ENCODE measurements around the gene PREB.

PREB gene

DNA sequence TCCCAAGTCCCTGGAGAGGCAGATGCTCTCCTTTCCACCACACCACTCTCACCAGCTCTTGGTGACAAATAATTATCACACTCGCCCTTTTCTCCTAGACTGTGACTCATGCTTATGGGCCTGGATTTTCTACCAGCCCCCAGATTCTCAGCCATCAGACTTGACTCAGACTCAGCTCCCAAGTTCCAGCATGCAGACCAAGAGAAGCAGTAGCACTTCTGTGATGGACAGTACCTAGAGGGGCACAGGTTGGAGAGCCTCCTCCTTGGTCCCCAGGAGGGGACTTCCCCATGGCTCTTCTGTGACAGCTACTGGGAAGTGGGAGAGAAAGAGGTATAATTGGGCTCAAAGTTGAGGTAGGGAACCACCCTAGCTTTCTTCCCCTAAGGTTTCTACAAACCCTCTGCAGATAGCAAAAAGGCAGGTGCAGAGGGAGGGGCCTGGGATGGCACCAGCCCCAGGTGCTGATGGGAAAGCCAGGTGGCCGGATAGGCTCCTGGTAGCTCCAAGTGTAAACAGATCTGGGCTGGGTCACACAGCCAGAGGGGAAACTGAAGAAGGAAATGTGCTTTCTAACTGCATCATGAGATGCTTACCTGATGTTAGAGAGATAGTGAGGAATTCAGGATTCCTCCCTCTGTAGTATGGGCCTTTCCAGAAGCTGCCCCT lies 18.5 kb upstream of the PREB start:
- DNase-seq (ENCODE audit: low read depth in 2 of 2), result no peak

DNA sequence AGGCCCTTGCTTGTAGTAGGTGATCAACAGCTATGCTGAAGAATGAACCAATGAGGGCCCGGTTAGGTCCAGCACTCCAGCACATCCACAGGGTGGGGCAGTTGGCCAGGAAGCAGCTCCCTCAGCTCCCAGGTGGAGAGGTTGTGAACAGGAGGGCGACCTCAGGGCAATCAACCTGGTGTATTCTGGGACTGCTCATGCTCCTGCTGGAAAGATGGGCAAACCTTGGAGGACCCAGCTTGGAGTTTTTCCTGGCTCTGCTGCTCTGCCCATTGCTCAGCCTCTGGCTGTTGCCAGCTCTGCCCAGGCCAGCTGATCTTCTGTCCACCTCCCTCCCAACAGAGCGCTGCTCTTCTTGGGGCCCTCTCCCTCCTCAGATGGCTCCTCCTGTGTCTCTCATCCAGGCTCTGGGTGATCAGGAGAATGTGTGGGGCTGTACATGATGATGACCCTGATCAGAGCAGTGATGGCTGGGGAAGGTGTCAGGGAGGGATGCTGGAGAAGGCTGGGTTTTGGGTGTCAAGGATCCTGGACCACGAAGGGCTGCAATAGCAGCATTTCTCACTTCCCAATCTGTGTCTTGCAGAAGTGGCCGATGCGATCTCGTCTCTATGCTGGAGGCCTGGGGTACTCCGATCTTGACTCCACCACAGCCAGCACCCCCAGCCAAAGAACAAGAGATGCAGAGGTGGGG lies 17.8 kb upstream of the PREB start:
- DNase-seq (ENCODE audit: low read depth in 2 of 2), result no peak

DNA sequence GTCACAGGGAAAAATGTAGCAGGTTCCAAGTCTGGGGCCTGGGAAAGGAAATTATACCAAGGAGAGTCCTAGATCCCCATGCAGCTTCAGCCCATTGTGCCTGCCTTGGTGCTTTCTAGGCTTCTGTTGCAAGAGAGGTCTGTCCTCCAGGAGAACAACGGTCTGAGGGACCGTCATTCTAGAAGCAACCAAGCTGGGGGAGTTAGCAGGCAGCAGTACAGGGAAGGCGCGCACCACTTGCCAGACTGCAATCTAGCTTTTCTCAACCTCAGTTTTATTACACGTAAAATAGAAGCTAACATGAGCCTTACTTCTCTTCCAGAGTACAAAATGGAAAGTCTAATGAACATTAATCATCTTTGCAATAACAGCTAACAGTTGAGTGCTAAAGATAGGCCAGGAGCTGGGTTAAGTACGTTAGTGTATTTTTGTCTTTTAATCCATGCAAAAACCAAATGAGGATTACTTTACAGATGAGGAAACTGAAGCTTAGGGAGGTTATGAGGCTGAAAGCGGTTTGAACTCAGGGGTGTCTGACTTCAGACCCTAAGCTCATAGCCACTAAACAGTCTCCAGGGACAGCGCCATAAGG lies 16.3 kb upstream of the PREB start:
- no peak for DNase-seq (ENCODE audit: low read depth in 2 of 2)

DNA sequence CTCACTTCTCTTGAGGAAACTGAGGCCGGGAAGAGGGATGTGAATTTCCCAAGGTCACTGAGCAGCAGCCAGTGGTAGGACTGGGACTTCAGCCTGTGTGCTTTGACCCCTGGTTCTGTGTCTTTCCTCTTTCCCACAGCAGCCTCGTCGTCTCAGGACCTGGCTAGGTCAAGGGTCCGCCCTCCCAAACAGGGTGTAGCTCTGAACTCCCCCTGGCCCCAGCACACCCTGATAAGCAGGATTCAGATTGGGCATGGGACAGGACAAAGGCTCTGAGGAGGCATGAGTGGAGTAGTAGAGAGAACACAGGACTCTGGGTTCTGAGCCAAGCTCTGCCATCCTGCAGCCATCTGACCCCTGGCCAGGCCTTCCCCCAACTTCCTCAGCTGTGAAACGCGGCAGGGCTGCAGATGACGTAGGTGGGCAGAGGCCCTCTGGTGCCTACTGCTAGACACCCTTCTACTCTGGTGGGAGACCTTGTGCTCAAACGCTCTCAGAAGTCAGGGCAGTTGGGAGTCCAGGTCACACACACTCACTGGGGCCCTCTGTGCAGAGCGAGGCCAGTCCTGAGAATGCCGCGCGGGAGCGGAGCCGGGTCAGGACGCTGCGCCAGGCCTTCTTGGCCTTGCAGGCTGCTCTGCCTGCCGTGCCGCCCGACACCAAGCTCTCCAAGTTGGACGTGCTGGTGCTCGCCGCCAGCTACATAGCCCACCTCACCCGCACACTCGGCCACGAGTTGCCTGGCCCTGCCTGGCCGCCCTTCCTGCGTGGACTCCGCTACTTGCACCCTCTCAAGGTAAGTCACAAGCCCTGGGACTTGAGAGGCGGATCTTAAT lies 15.4 kb upstream of the PREB start:
- no peak for DNase-seq (ENCODE audit: low read depth in 2 of 2)

DNA sequence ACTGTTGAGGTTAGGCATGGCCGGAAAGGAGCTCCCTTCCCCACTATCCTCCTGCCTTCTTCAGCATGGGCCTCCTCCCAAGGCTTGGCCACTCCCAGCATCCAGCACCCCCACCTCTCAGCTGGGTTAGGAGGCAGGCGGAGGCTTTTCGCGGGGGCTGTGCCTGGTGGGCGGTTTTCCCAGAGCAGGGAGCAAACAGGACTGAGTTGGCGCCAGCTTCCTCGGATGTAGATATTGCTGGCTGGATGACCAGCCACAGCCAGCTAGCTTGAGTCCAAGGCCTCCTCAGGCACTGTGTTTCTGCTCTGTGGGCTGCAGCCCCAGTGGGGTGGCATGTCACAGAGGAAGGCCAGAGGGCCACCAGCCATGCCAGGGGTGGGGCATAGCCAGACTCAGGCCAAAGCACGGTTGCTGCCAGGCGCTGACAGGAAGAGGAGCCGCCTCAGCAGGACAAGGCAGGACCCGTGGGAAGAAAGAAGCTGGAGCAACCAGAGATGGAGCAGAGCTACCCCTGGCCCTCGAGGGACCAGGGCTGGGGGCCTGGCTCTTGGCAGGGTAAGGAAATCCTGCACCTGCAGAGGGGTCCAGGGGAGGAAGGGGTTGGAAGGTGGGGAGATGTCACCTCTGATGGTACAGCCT lies 14.5 kb upstream of the PREB start, which contains the start of gene TCF23:
Gene TCF23 (plus strand): TSS at position 204 of the 639 bp plus-strand sequence. CDS start 130 bp downstream, at position 334.
- no peak for DNase-seq (ENCODE audit: low read depth in 2 of 2)

DNA sequence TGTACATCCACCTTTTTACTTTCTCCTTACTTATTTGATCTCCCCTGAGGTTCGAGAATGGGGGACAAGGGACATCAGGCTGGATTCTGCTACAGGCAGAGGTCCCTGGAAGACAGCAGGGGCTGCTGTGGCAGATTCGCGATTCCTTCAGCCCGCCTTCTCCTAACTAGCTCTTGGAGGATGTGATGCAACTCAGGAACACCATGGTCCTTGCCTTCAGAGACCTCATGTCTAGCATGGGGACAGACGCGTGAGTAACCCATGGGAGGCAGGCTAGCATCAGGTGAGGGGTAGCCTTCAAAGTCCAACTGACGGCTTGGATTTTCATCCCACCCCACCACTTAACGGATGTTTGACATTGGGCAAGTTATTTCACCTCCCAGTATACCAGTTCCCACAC lies 13.5 kb upstream of the PREB start:
- no peak for DNase-seq (ENCODE audit: low read depth in 2 of 2)

DNA sequence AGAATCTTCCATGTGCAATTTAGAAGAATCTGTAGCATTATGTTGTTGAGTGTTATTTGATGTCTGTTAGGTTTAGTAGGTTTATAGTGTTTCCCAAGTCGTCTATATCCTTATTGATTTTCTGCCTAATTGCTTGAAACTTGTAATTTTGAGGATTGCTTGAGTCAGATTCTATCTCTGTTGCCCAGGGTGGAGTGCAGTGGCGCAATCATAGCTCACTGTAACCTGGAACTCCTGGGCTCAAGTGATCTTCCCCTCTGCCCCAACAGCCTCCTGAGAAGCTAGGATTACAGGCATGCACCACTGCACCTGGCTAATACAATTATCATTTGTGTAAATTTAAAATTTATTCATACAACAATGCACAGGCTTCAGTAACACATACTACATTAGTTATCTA lies 11.2 kb upstream of the PREB start:
- no peak for DNase-seq (ENCODE audit: low read depth in 2 of 2)

DNA sequence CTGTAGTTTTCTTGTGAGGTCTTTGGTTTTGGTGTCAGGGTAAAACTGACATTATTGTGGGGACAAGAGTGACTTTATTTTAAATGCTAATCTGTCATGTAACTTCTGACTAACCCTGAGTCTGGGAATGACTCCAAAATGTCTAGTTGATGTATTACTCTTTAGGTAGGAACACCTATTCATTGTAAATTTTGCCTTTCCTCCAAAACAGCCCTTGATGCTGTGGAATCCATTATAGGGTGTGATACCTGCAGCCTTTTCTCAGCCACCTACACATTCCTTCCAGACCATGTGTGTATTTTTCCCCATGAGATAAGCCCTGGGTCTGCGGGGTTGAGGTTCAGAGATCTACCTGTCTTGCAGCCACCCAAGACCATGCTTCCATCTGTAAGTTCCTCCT lies 8.8 kb upstream of the PREB start:
- no peak for DNase-seq (ENCODE audit: low read depth in 2 of 2)

DNA sequence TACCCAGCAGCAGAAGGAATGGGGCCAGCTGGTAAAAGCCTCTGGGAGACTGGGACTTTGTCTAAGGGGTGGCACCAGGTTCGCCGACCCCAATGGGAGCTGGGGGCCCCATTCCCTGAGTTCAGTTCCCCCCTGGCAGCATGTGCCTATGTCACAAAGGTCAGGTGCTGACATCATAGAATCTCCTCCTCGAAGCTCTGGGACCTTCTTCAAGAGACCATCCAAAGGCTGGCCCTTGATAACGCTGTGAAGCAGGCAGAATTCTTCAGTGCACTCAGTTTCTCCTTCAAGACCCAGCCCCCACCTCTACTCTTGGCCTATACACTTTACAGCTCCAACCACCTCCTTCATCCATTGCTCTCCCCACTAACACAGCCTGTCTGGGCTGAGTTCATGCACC lies 4.9 kb upstream of the PREB start, which contains the start of gene PRR30:
Gene PRR30 (minus strand): TSS at position 101 of the 400 bp plus-strand sequence. CDS start 1,081 bp downstream, outside the sequence.
- no peak for DNase-seq (ENCODE audit: low read depth in 2 of 2)

DNA sequence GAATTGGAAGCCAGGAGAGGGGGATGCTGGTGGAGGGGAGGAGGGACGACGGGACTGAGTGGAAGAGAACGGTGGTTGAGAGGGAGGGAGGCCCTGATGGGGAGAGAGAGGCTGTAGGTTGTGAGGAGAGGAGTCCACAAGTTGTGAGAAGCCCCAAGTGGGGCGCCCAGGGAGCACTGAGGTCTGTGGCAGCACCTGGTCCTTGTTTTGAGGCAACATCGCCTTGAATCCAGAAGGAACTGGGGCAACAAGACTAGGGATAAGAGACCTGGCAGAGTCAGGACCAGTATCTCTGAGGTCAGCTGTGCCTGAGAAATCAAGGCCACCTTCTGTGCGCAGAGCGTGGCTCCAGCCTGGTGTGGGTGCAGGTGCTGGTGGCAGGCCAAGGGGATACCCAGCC lies 3.7 kb upstream of the PREB start:
- DNase-seq (ENCODE audit: low read depth in 2 of 2), result no peak

DNA sequence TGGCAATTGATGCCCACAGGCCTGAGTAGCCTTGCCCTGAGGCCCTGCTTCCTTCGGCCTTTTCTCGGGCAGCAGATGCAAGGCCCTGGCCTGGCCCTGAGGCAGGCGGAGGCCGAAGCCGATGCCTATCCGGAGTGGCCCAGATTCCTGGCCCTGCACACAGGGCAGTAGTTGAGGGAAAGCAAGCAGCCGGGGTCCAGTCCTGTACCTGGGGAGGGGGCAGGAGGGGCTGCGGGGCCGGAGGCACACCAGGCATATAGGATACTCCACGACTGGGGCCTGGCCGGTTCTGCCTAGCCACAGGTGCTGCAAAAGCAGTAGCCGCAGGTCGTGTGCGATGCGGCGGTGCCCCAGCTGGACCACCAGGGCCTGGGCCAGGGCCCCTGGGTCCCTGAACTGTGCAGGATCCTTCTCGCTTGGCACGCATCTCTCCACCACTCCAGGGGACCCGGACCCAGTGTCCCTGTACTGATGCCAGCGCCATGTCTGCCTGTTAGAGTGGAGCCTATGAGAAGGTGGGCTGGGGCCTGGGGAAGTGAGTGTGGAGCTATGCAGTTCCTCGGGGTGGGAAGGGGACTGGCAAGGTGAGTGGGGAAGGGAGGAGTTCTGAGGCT lies 3.0 kb upstream of the PREB start:
- DNase-seq (ENCODE audit: low read depth in 2 of 2), result no peak

DNA sequence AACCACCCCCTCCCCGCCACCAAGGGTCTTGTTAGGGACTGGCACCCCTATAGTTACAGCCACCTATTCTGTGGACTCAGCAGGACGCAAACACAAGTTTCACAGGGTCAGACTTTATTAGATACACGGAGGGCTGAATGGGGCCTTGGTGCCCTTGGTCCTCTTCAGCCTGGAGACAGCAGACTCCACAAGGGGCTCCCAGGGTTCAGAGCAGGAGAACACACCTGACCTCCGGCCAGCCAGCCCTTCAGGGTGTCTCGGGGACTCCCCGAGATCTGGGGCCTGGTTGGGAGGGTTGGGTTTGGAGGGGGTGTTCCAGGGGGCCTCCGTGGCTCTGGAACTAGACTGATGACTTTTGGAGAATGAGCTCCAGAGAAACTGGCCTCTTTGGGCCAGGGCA lies 2.3 kb upstream of the PREB start:
- no peak for DNase-seq (ENCODE audit: low read depth in 2 of 2)

DNA sequence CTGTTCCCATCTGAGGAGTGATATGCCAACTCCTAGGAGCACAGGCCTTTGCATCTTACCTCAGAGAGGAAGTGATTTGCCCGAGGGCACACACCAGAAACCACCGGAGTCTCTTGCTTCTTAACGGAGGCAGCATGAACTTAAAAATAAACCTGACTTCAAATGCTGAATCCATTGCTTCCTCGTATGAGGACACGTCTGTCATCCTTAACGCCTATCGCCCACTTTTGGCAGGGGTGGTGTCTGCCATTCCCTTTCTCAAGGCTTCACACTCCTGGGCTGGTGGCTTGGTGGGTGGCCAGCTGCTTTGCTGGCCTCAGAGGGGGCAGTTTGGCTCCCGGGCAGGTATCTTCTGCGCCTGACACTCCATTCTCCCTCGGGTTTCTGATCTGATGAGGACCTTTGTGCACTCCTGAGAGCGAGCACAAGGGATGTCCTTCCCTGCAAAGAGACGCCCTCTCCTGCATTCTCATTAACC lies 1.1 kb upstream of the PREB start:
- no peak for DNase-seq (ENCODE audit: low read depth in 2 of 2)

DNA sequence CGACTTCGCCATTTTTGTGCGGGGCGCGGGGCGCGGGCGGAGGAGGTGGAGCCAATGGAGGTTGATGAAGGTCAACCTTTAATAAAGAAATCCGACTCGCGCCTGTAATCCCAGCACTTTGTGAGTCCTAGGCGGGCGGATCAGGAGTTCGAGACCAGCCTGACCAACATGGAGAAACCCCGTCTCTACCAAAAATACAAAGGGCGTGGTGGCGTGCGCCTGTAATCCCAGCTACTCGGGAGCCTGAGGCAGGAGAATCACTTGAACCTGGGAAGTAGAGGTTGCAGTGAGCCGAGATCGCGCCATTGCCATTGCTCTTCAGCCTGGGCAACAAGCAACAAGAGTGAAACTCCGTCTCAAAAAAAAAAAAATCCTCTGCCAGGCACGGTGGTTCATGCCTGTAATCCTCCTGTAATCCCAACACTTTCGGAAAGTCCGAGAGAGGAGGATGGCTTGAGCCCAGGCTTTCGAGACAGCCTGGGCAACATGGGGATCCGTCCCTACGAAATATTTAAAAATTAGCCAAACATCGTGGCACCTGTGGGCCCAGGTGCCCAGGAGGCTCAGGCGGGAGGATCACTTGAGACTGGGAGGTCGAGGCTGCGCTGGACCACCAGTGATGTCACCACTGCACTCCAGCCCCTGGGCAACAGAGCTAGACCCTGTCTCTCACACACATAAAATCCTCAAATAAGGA lies 493 bp upstream of the PREB start:
- DNase-seq (ENCODE audit: low read depth in 2 of 2), result no peak

DNA sequence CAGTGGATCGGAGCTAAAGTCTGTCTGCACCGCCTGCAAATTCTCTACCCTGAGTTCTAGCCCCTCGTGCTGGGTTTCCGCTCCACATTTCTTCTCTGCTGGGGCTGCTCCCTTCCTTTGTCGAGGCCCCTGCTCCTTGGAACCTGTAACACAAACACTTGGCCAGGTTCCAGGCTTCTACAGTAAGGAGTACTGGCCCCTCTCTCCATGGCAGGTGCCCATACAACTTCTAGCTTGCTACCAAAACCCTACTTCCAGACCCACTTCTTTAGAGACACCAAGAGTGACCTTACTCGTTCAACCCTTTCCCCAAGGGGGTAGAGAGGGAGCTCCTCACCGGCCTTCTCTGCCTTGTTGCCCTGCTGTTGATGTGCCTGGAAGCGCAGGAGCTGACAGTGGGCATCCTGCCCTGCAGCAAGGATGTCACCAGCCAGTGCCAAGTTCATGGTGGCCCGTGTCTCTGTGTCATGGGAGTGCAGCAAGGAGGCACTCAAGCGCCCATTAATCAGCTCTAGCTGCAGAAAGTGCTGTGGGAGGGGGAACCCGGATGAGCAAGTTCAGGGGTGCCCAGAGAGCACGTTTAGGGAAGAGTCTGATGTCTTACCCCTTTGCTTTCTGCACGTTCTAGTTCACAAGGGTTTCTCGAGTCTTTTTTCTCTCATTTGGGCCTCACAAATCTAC lies 1.1 kb downstream of the PREB start:
- no peak for DNase-seq (ENCODE audit: low read depth in 2 of 2)

DNA sequence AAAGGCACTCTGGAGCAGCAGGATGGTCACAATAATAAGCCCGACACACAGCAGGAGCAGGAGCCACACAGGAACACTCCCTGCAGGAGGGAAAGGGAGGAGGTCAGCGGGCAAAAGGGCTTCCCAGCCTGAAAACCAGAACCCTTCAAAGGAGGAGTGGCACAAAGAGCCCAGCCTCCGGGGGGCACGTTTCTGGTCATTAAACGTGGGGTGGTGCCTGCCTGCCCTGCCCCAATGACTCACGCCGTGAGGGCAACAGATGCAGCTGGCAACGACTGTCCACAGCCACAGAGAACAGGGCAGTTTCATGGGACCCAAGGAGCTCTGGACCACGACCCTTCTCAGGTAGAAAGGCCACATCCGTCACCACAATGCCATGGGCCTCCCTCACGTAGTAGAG lies 3.0 kb downstream of the PREB start:
- no peak for DNase-seq (ENCODE audit: low read depth in 2 of 2)

DNA sequence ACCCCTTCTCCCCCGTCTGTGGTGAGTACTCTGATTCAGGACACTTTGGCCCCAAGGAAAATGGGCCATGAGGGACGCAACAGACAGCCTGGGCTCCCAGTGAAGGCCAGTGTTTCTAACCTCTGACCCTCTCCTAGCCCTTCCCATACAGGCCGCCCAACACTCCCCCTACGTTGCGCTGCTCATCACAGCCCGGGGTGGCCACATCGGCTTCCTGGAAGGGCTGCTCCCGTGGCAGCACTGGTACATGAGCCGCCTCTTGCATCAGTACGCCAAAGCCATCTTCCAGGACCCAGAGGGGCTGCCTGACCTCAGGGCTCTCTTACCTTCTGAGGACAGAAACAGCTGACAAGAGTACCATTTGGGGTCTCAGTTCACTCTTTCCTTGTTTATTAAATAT lies 4.0 kb downstream of the PREB start:
- DNase-seq (ENCODE audit: low read depth in 2 of 2), result no peak

DNA sequence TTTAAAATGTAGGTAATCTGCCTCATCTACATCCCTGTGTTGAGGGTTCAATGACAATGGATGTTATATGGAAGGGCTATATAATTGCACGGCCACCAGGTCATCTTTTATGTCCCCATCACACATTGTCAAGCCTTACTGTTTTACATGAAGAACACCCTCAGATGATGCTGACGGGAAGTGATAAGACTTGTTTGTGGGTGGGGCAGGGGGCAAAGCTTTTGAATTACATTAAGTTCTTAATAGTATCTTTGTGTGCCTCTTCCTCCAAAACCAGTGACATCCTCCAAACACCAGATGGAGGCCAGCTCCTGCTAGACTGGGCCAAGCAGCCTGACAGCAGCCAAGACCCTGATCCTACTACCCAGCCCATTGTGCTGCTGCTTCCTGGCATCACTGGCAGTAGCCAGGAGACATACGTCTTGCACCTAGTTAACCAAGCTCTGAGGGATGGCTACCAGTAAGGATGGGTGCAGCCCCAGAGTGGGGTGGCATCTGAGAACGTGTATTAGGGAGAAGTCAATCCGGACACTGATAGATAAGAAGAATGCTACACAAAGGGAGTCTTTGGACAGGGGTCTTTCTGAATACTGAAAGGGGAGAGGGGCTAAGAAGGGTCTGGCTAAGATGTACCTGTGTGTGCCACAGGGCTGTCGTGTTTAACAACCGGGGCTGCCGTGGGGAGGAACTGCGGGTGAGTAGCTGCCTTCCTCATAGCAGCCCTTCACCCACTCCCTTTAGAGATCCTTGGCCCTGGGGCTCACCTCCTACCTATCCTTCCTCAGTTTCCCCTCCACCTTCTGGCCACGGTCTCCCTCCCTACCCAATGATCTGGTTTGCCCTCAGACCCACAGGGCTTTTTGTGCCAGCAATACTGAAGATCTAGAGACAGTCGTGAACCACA lies 5.5 kb downstream of the PREB start:
- no peak for DNase-seq (ENCODE audit: low read depth in 2 of 2)

Data from stimulated activated CD4-positive, alpha-beta T cell treated with anti-CD3 and anti-CD28 coated beads, Interleukin-4, amount 100 ng/mL, for 48 hours (primary cell).